ENCODE data around the gene VEGFD. TPM values are rescaled to one million over a fixed set of nuclear protein-coding genes. Genes with fewer than 3 reads are reported as not detected.

Gene VEGFD
- total and polyA plus RNA-seq, 9 donors, result 0.57 to 5.5 (median 1.7) TPM

DNA sequence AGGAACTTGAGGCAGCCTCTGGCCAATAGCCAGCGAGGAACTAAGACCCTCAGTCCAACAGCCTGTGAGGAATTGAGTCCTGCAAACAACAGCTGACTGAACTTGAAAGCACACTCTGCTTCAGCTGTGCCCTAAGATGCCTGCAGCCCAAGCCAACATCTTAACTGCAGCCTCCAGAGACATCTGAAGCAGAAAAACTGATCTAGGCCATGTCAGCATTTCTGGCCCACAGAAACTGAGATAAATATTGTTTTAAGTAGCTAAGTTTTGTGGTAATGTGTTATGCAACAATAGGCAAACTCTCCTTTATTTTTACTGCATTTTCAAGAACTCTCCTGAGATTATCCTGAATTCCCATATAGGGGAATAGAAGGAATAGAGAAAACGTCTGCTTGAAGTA lies 24.5 kb downstream of the VEGFD start:
- Histone ChIP-seq H3K36me3 (no peaks in the 10 kb centered on the region), H3K4me3 (no peak overlapping the region), H3K27ac (no peak overlapping the region), H3K9me3 (no peaks in the 10 kb centered on the region), H3K4me1 (ENCODE audit: insufficient read depth) (no peaks in the 10 kb centered on the region), H3K27me3 (no peaks in the 10 kb centered on the region)
- WGBS, 3 donors, result 37 to 49% (median 38%) methylated on average over 2 of the region's 2 CpGs
- intact Hi-C loops (cut with DNase I), result loop anchor here in 1 of 4 donors (10.0 kb wide), 2 partner anchors 55 to 105 kb away; no protein-coding TSS in a partner anchor
- TF ChIP-seq EP300 (IDR thresholded peaks at IDR 0.05) (no peak), CTCF (IDR thresholded peaks at IDR 0.05) (no peak), POLR2A (IDR thresholded peaks at IDR 0.05) (no peak)
- DNase-seq, result no peak

GRCh38 chrX:15358533-15358932 lies 25.7 kb downstream of the VEGFD start:
- 73 to 84% (median 76%) methylated on average over 2 of the region's 2 CpGs for WGBS, 3 donors
- H3K4me3 ChIP-seq, result no peak overlapping the region
- H3K36me3 ChIP-seq, result no peaks in the 10 kb centered on the region
- H3K27me3 ChIP-seq, result no peaks in the 10 kb centered on the region
- no peaks in the 10 kb centered on the region for H3K4me1 ChIP-seq (ENCODE audit: insufficient read depth)
- no peaks in the 10 kb centered on the region for H3K9me3 ChIP-seq
- intact Hi-C loops (cut with DNase I), result loop anchor here in 1 of 4 donors (10.0 kb wide), 2 partner anchors 54 to 106 kb away; no protein-coding TSS in a partner anchor
- TF ChIP-seq CTCF (IDR thresholded peaks at IDR 0.05) (no peak), POLR2A (IDR thresholded peaks at IDR 0.05) (no peak), EP300 (IDR thresholded peaks at IDR 0.05) (no peak)
- no peak for DNase-seq
- no peak overlapping the region for H3K27ac ChIP-seq

DNA sequence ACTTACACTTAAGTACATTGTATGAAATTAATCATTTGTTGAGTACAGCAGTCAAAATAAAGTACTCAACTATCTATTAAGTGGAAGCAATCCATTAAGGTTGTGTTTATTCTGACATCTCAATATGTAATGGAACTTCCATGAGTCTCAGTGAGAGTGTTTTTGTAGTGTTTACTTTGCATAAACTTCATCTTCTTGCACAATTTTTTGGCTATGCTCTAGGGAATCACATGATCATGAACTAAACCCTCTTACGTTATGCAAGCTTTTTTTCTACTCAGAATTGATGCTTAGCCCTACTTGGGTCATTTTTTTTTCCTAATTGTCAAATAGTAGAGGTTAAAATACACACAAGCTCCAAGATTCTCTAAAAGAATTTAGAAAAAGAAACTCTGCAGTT lies 27.8 kb downstream of the VEGFD start:
- no peak for TF ChIP-seq EP300 (IDR thresholded peaks at IDR 0.05)
- TF ChIP-seq CTCF (IDR thresholded peaks at IDR 0.05), result no peak
- no peak for TF ChIP-seq POLR2A (IDR thresholded peaks at IDR 0.05)
- Histone ChIP-seq H3K27me3 (no peaks in the 10 kb centered on the region), H3K36me3 (no peaks in the 10 kb centered on the region), H3K4me3 (no peak overlapping the region), H3K4me1 (ENCODE audit: insufficient read depth) (no peaks in the 10 kb centered on the region), H3K27ac (no peak overlapping the region), H3K9me3 (no peaks in the 10 kb centered on the region)
- DNase-seq, result no peak
- intact Hi-C loops (cut with DNase I), result loop anchor here in 1 of 4 donors (10.0 kb wide), 2 partner anchors 52 to 108 kb away; no protein-coding TSS in a partner anchor
- 25 to 31% (median 26%) methylated on average over 1 of the region's 1 CpG for WGBS, 3 donors

DNA sequence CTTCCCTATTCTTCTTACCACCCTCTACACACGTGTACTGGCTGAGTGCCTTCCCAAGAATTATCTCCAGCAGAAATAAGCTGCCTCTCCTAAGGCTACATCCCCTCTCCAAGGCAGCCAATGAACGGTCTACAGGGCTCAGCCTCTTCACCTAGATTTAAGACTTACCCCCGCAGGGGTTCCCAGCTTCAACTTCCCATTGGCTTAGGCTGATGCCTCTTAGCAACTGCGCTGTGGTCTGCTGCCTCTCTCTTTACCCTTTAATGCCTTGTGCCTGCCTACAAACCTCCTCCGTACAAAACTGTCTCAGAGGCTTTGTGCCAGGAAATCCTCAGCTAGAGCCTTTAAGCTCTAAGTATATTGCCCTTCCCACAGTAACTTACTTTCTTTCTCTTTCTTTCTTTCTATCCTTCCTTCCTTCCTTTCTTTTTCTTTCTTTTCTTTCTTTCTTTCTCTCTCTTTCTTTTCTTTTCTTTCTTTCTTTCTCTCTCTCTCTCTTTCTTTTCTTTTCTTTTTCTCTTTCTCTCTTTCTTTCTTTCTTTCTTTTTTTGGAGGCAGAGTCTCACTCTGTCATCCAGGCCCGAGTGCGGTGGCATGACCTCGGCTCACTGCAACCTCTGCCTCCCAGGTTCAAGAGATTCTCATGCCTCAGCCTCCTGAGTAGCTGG lies 33.8 kb downstream of the VEGFD start:
- TF ChIP-seq POLR2A (IDR thresholded peaks at IDR 0.05) (no peak), EP300 (IDR thresholded peaks at IDR 0.05) (no peak)
- 62 to 68% (median 64%) methylated on average over 8 of the region's 8 CpGs for WGBS, 3 donors
- intact Hi-C loops (cut with DNase I), result loop anchor here in 2 of 4 donors (5.0 to 10.0 kb wide), 3 partner anchors 46 to 117 kb away; no protein-coding TSS in a partner anchor
- H3K4me3 ChIP-seq, result no peak overlapping the region
- H3K9me3 ChIP-seq, result no peaks in the 10 kb centered on the region
- no peaks in the 10 kb centered on the region for H3K4me1 ChIP-seq (ENCODE audit: insufficient read depth)
- no peaks in the 10 kb centered on the region for H3K36me3 ChIP-seq
- no peak for DNase-seq
- no peaks in the 10 kb centered on the region for H3K27me3 ChIP-seq
- H3K27ac ChIP-seq, result no peak overlapping the region

GRCh38 chrX:15349046-15349445 lies 35.2 kb downstream of the VEGFD start:
- DNase-seq, result peak in 3 of 5 donors; percentile 31 to 52 (median 31)
- intact Hi-C loops (cut with DNase I), result loop anchor here in 2 of 4 donors (5.0 kb wide), 1 partner anchor 118 kb away; no protein-coding TSS in a partner anchor
- WGBS, 3 donors, result 18 to 23% (median 21%) methylated on average over 2 of the region's 2 CpGs

More at GRCh38 chrX:15349046-15349445, 35.2 kb downstream of the VEGFD start:
- H3K27me3 ChIP-seq, result no peaks in the 10 kb centered on the region
- no peak overlapping the region for H3K27ac ChIP-seq
- H3K9me3 ChIP-seq, result no peaks in the 10 kb centered on the region
- TF ChIP-seq POLR2A (IDR thresholded peaks at IDR 0.05) (no peak), CTCF (IDR thresholded peaks at IDR 0.05) (peak in 2 of 3 donors; percentile 51 to 60), EP300 (IDR thresholded peaks at IDR 0.05) (no peak)
- H3K36me3 ChIP-seq, result no peaks in the 10 kb centered on the region
- no peak overlapping the region for H3K4me3 ChIP-seq
- no peaks in the 10 kb centered on the region for H3K4me1 ChIP-seq (ENCODE audit: insufficient read depth)
